Measurements from ENCODE around the gene PVALB. TPM values are rescaled to one million over a fixed set of nuclear protein-coding genes. Genes with fewer than 3 reads are reported as not detected.

The PVALB gene
- total and polyA plus RNA-seq, 10 of the 15 experiments (the other 5 are each of a cell fraction or from before 2014, with no cell fraction given) = not detected

GRCh38 chr22:36775964-36776669, 40.7 kb downstream of the PVALB start, which contains the start of gene IFT27 (continued):
- TF ChIP-seq SMC3 (IDR thresholded peaks at IDR 0.05; ENCODE audit: borderline replicate concordance, low read length) = no peak
- TF ChIP-seq ZNF274 (IDR thresholded peaks at IDR 0.05; ENCODE audit: insufficient read depth, insufficient read length) = no peak
- TF ChIP-seq BCL11A (IDR thresholded peaks at IDR 0.05; ENCODE audit: low read depth, low read length) = no peak
- TF ChIP-seq ASH2L (IDR thresholded peaks at IDR 0.05; ENCODE audit: borderline replicate concordance, low read depth) = no peak
- no peak for TF ChIP-seq MTA2 (IDR thresholded peaks at IDR 0.05; ENCODE audit: low read depth)
- TF ChIP-seq POLR2AphosphoS2 (IDR thresholded peaks at IDR 0.05; ENCODE audit: low read depth, low read length) = no peak
- TF ChIP-seq TCF12 (IDR thresholded peaks at IDR 0.05; ENCODE audit: low read depth, low read length) = no peak
- no peak for TF ChIP-seq ZBED1 (IDR thresholded peaks at IDR 0.05; ENCODE audit: borderline replicate concordance)
- peak; percentile 97 for TF ChIP-seq IRF3 (IDR thresholded peaks at IDR 0.05)
- TF ChIP-seq ZSCAN29 (IDR thresholded peaks at IDR 0.05) = no peak
- TF ChIP-seq GABPA (IDR thresholded peaks at IDR 0.05; ENCODE audit: low read depth) = peak; percentile 47; the same call in 1 of the 2 replicates
- no peak for TF ChIP-seq SMARCA5 (IDR thresholded peaks at IDR 0.05)
- TF ChIP-seq FOXM1 (IDR thresholded peaks at IDR 0.05; ENCODE audit: low read depth, low read length) = no peak
- TF ChIP-seq CEBPB (IDR thresholded peaks at IDR 0.05; ENCODE audit: borderline replicate concordance in 1 of 2, low read depth in 2 of 2, low read length in 2 of 2) = no peak
- TF ChIP-seq SUZ12 (IDR thresholded peaks at IDR 0.05; ENCODE audit: unreplicated experiment) = no peak
- no peak for TF ChIP-seq ZBTB11 (CRISPR knock-in tag; IDR thresholded peaks at IDR 0.05)
- TF ChIP-seq SREBF2 (IDR thresholded peaks at IDR 0.05; ENCODE audit: low read length) = no peak
- TF ChIP-seq EP300 (IDR thresholded peaks at IDR 0.05; ENCODE audit: borderline replicate concordance in 1 of 2, control insufficient read depth in 1 of 2, low read depth in 2 of 2, low read length in 2 of 2) = no peak
- TF ChIP-seq CREB1 (IDR thresholded peaks at IDR 0.05; ENCODE audit: low read depth) = peak; percentile 91
- no peak for TF ChIP-seq ZBTB33 (IDR thresholded peaks at IDR 0.05)
- no peak for TF ChIP-seq PML (IDR thresholded peaks at IDR 0.05; ENCODE audit: low read length)
- TF ChIP-seq YY1 (IDR thresholded peaks at IDR 0.05; ENCODE audit: low read depth, low read length) = peak; percentile 22; the same call in 1 of the 2 replicates
- TF ChIP-seq MEF2A (IDR thresholded peaks at IDR 0.05; ENCODE audit: insufficient read depth, low read depth, low read length) = no peak
- TF ChIP-seq NFYB (IDR thresholded peaks at IDR 0.05; ENCODE audit: insufficient read depth, low read depth, low read length) = peak; percentile 97
- TF ChIP-seq CHD4 (IDR thresholded peaks at IDR 0.05) = no peak
- TF ChIP-seq POLR2A (IDR thresholded peaks at IDR 0.05; ENCODE audit: low read depth, low read length) = peak; percentile 82
- TF ChIP-seq TCF7 (IDR thresholded peaks at IDR 0.05; ENCODE audit: borderline replicate concordance) = no peak
- peak; percentile 64; the same call in 1 of the 2 replicates for TF ChIP-seq POLR2AphosphoS5 (IDR thresholded peaks at IDR 0.05; ENCODE audit: low read length)

Data from GM12878 (cell line).